GM12878 (cell line): Measurements from ENCODE around the gene CTNNBL1. TPM values are rescaled to one million over a fixed set of nuclear protein-coding genes. Genes with fewer than 3 reads are reported as not detected.

Experiments used
- ATAC-seq: fragments of 200-7000 bp; cut with Tn5 transposase; 3 replicates; pipeline ENCODE4 v1.9.1; 2020; ENCODE audit warnings: mild to moderate bottlenecking, moderate library complexity
- BruUV-seq: library from RNA; stranded (reverse); fragments of 400-500 nt; replicated peaks from 2 replicates; lab custom pipeline; 2021; lab: Mats Ljungman, UMichigan
- CTCF ChIA-PET: fragments of 300-600 bp; sonication (Branson Sonifier 250); formaldehyde crosslinking; extraction: SDS; loops from one replicate; lab custom pipeline; 2021; ENCODE audit warnings: inconsistent platforms; lab: Yijun Ruan, JAX
- POLR2A ChIA-PET: fragments of 350-600 bp; formaldehyde crosslinking; extraction: SDS; loops from one replicate; lab custom pipeline; 2021; ENCODE audit warnings: inconsistent platforms; lab: Charles Lee
- RAD21 ChIA-PET: fragments of 300-600 bp; sonication (Branson Sonifier 250); formaldehyde crosslinking; loops from one replicate; lab custom pipeline; 2023; ENCODE audit warnings: antibody characterized with exemption; ENCODE audit not compliant: unreplicated experiment; lab: Charles Lee
- SMC1A ChIA-PET: fragments of 300-600 bp; sonication (Branson Sonifier 250); formaldehyde crosslinking; loops from one replicate; lab custom pipeline; 2023; ENCODE audit not compliant: unreplicated experiment, uncharacterized antibody; lab: Charles Lee
- DNase-seq: peaks from one replicate; pipeline ENCODE4 v3.0.0-alpha.2; 2011; ENCODE audit warnings: low read depth, low spot score
- FAIRE-seq: peaks from 3 replicates; lab custom pipeline; 2011; peaks lifted over from hg19 to GRCh38; lab: Jason Lieb, UNC
- H2AFZ ChIP-seq: 2 replicates; pipeline ENCODE4 v1.6.0; 2011; ENCODE audit warnings: low read depth, low read length, control low read depth; ENCODE audit not compliant: control insufficient read depth
- H3K27ac ChIP-seq: 2 replicates; pipeline ENCODE4 v1.5.1; 2011; ENCODE audit warnings: control low read depth; ENCODE audit not compliant: control insufficient read depth, insufficient read depth
- H3K27me3 ChIP-seq, 2 experiments: replicated peaks in 1 of 2; 2 replicates each; pipeline versions ENCODE4 v1.6.0 to v1.6.1; 2011; ENCODE audit warnings: low read length in 1 of 2; ENCODE audit not compliant: control insufficient read depth in 2 of 2, insufficient read depth in 2 of 2
- H3K36me3 ChIP-seq, 2 experiments: 2 replicates each; pipeline ENCODE4 v1.5.1; 2011; ENCODE audit warnings: low read length in 1 of 2; ENCODE audit not compliant: control insufficient read depth in 2 of 2, insufficient read depth in 2 of 2
- H3K4me1 ChIP-seq: 2 replicates; pipeline ENCODE4 v1.6.1; 2011; ENCODE audit warnings: mild to moderate bottlenecking, low read length, moderate library complexity, mixed read lengths; ENCODE audit not compliant: control insufficient read depth, insufficient read depth
- H3K4me2 ChIP-seq: 2 replicates; pipeline ENCODE4 v1.6.0; 2011; ENCODE audit warnings: control low read depth; ENCODE audit not compliant: control insufficient read depth, insufficient read depth
- H3K4me3 ChIP-seq: fragments of 200-600 bp; sonication (generic); 2 replicates; pipeline ENCODE4 v1.5.1; 2016
- H3K79me2 ChIP-seq: 2 replicates; pipeline ENCODE4 v1.6.0; 2011; ENCODE audit warnings: low read length; ENCODE audit not compliant: control insufficient read depth, insufficient read depth
- H3K9ac ChIP-seq: 2 replicates; pipeline ENCODE4 v1.8.0; 2011; ENCODE audit warnings: low read length, control low read depth, mixed read lengths; ENCODE audit not compliant: control insufficient read depth, insufficient read depth
- H3K9me3 ChIP-seq: replicated peaks from 3 replicates; pipeline ENCODE4 v1.5.1; 2011; ENCODE audit warnings: mild to moderate bottlenecking, low read length; ENCODE audit not compliant: control insufficient read depth, insufficient read depth
- H4K20me1 ChIP-seq: 2 replicates; pipeline ENCODE4 v1.6.0; 2011; ENCODE audit not compliant: control insufficient read depth, insufficient read depth
- BHLHE40 ChIP-seq, 2 experiments: fragments of 450-650 bp in 1 of 2; IDR thresholded peaks; 2 replicates each; pipeline ENCODE4 v1.6.1; 2011 to 2017; ENCODE audit warnings: low read depth in 2 of 2, borderline replicate concordance in 1 of 2, improper control_type of control experiment in 1 of 2, low read length in 1 of 2, mild to moderate bottlenecking in 1 of 2
- CBX3 ChIP-seq: fragments of 200-600 bp; sonication (generic); IDR thresholded peaks from 2 replicates; pipeline ENCODE4 v1.6.1; 2016; ENCODE audit warnings: low read depth, borderline replicate concordance
- CHD1 ChIP-seq: IDR thresholded peaks from 2 replicates; pipeline ENCODE4 v1.6.1; 2012; ENCODE audit warnings: low read depth, low read length, improper control_type of control experiment
- CHD4 ChIP-seq: fragments of 200-600 bp; sonication (generic); IDR thresholded peaks from 2 replicates; pipeline ENCODE4 v1.6.1; 2016; ENCODE audit warnings: mild to moderate bottlenecking
- HDAC2 ChIP-seq: fragments of 200-600 bp; sonication (generic); IDR thresholded peaks from 2 replicates; pipeline ENCODE4 v1.6.1; 2017
- IRF5 ChIP-seq: fragments of 450-650 bp; IDR thresholded peaks from 2 replicates; pipeline ENCODE4 v1.6.1; 2017; ENCODE audit warnings: borderline replicate concordance
- NR2C2 ChIP-seq: IDR thresholded peaks from 2 replicates; pipeline ENCODE4 v1.6.1; 2011; ENCODE audit warnings: borderline replicate concordance, low read depth; ENCODE audit not compliant: control insufficient read depth, insufficient read length
- PAX8 ChIP-seq: fragments of 450-650 bp; IDR thresholded peaks from 2 replicates; pipeline ENCODE4 v1.6.1; 2017; ENCODE audit warnings: mild to moderate bottlenecking, moderate library complexity
- TCF7 ChIP-seq: IDR thresholded peaks from 2 replicates; pipeline ENCODE4 v1.6.1; 2014; ENCODE audit warnings: antibody characterized with exemption, borderline replicate concordance
- WGBS: methylation state at CpG from one replicate; pipeline ENCODE4 v1.1.6; 2016; ENCODE audit warnings: low lambda C conversion rate; ENCODE audit not compliant: insufficient replicate concordance, insufficient coverage; ENCODE audit errors: missing lambda C conversion rate; 5-methylcytosine and 5-hydroxymethylcytosine counted together
- in situ Hi-C: fragments of 300-500 bp; cut with MboI; formaldehyde crosslinking; loops from 9 replicates; pipeline ENCODE4 v1.14.3; 2018; ENCODE audit warnings: mixed read lengths
- intact Hi-C: fragments of 100-400 bp; cut with micrococcal nuclease; formaldehyde crosslinking; loops from one replicate; pipeline ENCODE4 v1.14.2; 2022; ENCODE audit not compliant: unreplicated experiment
- polyA plus RNA-seq, 11 experiments: library from polyadenylated mRNA; depleted of rRNA in 4 of 11; unstranded in 6 of 11; stranded (reverse) in 5 of 11; fragments of >200 nt; fragmentation: Nextera tagmentation in 4 of 11; fragmentation: Illumina TruSeq in 1 of 11; extraction: Ambion mirVana in 4 of 11; extraction: Trizol in 1 of 11; gene quantifications; 1 replicate in 1 of 11; 2 replicates in 10 of 11; pipeline versions ENCODE4 v1.2.1 to v1.2.3, GENCODE V29; 2011 to 2016; ENCODE audit warnings: inconsistent platforms in 2 of 11, missing spikeins in 2 of 11, low read depth in 1 of 11
- total RNA-seq, 4 experiments: library from RNA; depleted of rRNA in 3 of 4; stranded (reverse); fragments of >200 nt in 3 of 4; fragmentation: Illumina TruSeq in 1 of 4; extraction: Trizol in 1 of 4; gene quantifications; 2 replicates each; pipeline versions ENCODE4 v1.2.1 to v1.2.3, GENCODE V29; 2013 to 2021
- TF ChIP-seq, protein P1 (sequence below): IDR thresholded peaks from 2 replicates; pipeline ENCODE4 v1.6.1; 2011; ENCODE audit warnings: borderline replicate concordance, low read depth, mild to moderate bottlenecking, moderate library complexity, mixed read lengths, low read length; ENCODE audit not compliant: insufficient read depth; ENCODE audit errors: extremely low read length

Gene CTNNBL1
- total and polyA plus RNA-seq, 10 of the 15 experiments (the other 5 are each of a cell fraction or from before 2014, with no cell fraction given) = 43.1 to 102 (median 67.8) TPM

DNA sequence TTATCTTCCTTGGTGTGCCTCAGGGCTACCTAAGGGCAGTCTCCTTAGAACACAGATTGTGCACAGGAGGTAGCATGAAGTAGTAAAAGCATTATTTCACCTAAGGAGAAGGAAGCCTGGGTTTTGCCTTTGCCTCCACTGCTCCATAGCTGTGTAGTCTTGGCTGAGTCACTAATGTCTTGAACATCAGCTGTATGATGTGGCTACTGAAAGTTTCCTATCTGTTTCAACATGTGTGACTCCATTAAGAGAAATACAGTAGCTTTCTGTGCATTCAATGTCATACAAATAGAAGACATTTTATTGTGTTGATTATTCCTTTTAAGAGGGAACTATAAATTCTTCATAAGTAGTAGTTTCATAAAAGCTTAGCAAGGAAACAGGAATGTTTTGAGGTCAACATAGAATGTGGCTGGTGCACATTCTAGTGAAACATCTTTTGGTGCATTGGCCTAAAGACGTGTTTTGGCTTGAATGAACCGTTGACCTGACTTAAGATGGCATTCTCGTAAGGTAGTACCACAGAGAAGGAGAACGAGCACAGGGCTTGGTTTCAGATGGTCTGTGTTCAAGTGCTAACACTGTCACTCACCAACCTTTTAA, 70.6 kb downstream of the CTNNBL1 start:
- H3K36me3 ChIP-seq = peaks cover 3 to 15% of the 10 kb centered on the region in 2 experiments; a peak in 3 of 4 replicates
- H3K4me3 ChIP-seq = no peak overlapping the region
- H2AFZ ChIP-seq = no peak overlapping the region
- H3K4me1 ChIP-seq = no peaks in the 10 kb centered on the region
- H4K20me1 ChIP-seq = no peaks in the 10 kb centered on the region
- ChIA-PET SMC1A (no interaction called here), CTCF (interaction anchor here (0.7 kb wide), 1 partner anchor 58 kb away, joined by 3 read pairs; no protein-coding TSS in a partner anchor), POLR2A (no interaction called here), RAD21 (interaction anchor here (1.4 kb wide), 1 partner anchor 457 kb away, joined by 3 read pairs; no protein-coding TSS in a partner anchor)
- WGBS = 100% methylated on average over 4 of the region's 4 CpGs
- intact Hi-C loops (no loop called here), in situ Hi-C loops (no loop called here)
- BruUV-seq = no TSS peak
- H3K9me3 ChIP-seq = no peaks in the 10 kb centered on the region
- no peak overlapping the region for H3K4me2 ChIP-seq
- no peak for FAIRE-seq
- TF ChIP-seq CBX3 (no peak), NR2C2 (no peak), CHD4 (no peak), TCF7 (no peak), BHLHE40 (IDR thresholded peaks at IDR 0.05; ENCODE audit: borderline replicate concordance in 1 of 2, low read depth in 2 of 2, low read length in 1 of 2) (no peak), IRF5 (no peak), PAX8 (no peak), CHD1 (no peak), HDAC2 (no peak)
- TF ChIP-seq, protein P1, sequence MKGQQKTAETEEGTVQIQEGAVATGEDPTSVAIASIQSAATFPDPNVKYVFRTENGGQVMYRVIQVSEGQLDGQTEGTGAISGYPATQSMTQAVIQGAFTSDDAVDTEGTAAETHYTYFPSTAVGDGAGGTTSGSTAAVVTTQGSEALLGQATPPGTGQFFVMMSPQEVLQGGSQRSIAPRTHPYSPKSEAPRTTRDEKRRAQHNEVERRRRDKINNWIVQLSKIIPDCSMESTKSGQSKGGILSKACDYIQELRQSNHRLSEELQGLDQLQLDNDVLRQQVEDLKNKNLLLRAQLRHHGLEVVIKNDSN = no peak
- no peaks in the 10 kb centered on the region for H3K79me2 ChIP-seq
- no peaks in the 10 kb centered on the region for H3K27me3 ChIP-seq
- no peak overlapping the region for H3K27ac ChIP-seq
- ATAC-seq = no peak
- DNase-seq = no peak
- H3K9ac ChIP-seq = no peak overlapping the region
